H1 (cell line): ENCODE results near the gene MTFR1L. TPM values are rescaled to one million over a fixed set of nuclear protein-coding genes. Genes with fewer than 3 reads are reported as not detected.

Experiments
- ASH2L ChIP-seq: fragments of 200-600, 300-600 bp; sonication (generic); IDR thresholded peaks from one replicate; pipeline ENCODE4 v1.7.1; 2017; ENCODE audit warnings: low read length
- ATF2 ChIP-seq: IDR thresholded peaks from 2 replicates; pipeline ENCODE4 v1.6.1; 2012; ENCODE audit warnings: low read length, inconsistent platforms
- ATF3 ChIP-seq: IDR thresholded peaks from 2 replicates; pipeline ENCODE4 v1.6.1; 2011; ENCODE audit warnings: low read depth, mild to moderate bottlenecking, low read length; ENCODE audit not compliant: insufficient read depth
- CHD2 ChIP-seq: IDR thresholded peaks from 2 replicates; pipeline ENCODE4 v1.6.1; 2012; ENCODE audit warnings: low read length, improper control_type of control experiment
- CREB1 ChIP-seq: IDR thresholded peaks from 2 replicates; pipeline ENCODE4 v1.6.1; 2012; ENCODE audit warnings: inconsistent platforms
- CTBP2 ChIP-seq: IDR thresholded peaks from 2 replicates; pipeline ENCODE4 v1.7.0; 2011; ENCODE audit warnings: borderline replicate concordance, mild to moderate bottlenecking, moderate library complexity, mixed read lengths, low read length; ENCODE audit not compliant: insufficient read depth, insufficient read length
- GABPA ChIP-seq: IDR thresholded peaks from 2 replicates; pipeline ENCODE4 v1.6.1; 2011; ENCODE audit warnings: mild to moderate bottlenecking, low read length, moderate library complexity, borderline replicate concordance; ENCODE audit not compliant: insufficient read depth
- NANOG ChIP-seq: IDR thresholded peaks from 2 replicates; pipeline ENCODE4 v1.6.1; 2011; ENCODE audit warnings: low read length, low read depth, mild to moderate bottlenecking, inconsistent platforms; ENCODE audit not compliant: insufficient read depth, poor library complexity, severe bottlenecking
- TAF7 ChIP-seq: optimal IDR thresholded peaks from 2 replicates; pipeline ENCODE3; 2011; ENCODE audit warnings: low read depth, mild to moderate bottlenecking, inconsistent platforms, low read length, moderate library complexity, borderline replicate concordance
- polyA plus RNA-seq, 7 experiments: library from polyadenylated mRNA; depleted of rRNA in 3 of 7; stranded (reverse) in 5 of 7; unstranded in 2 of 7; fragments of >200 nt in 5 of 7; fragments of 200-250 nt in 2 of 7; gene quantifications; 1 replicate in 5 of 7; 2 replicates in 1 of 7; 4 replicates in 1 of 7; pipeline versions ENCODE4 v1.2.1 to v1.2.3, GENCODE V29; 2011 to 2013; ENCODE audit warnings: missing spikeins in 2 of 7, mixed read lengths in 2 of 7
- total RNA-seq: library from RNA; stranded (reverse); fragmentation: NEBNext Ultra II Directional; extraction: Animal tissue kit (Norgen Biotek cat#: 25700); gene quantifications from 2 replicates; pipeline ENCODE4 v1.2.1, GENCODE V29; 2021

The MTFR1L gene
- total and polyA plus RNA-seq, 2 of the 8 experiments (the other 6 are each of a cell fraction or from before 2014, with no cell fraction given) = 20.8 to 23.1 TPM

- TF ChIP-seq TAF7 = no peak
- TF ChIP-seq ATF2 = no peak
- no peak for TF ChIP-seq ATF3
- no peak for TF ChIP-seq GABPA
- peak; percentile 71 for TF ChIP-seq CHD2
- no peak for TF ChIP-seq NANOG
- 0 out of 2 replicates have a peak, but pooled peaks have one; percentile 8 for TF ChIP-seq CREB1
- TF ChIP-seq CTBP2 = peak; percentile 19
- TF ChIP-seq ASH2L = no peak
These were observed 725 bp downstream of the MTFR1L start (continued) for GRCh38 chr1:25820247-25821111.
